Jurkat, Clone E6-1 (cell line): ENCODE data around the gene ZFPM1. TPM values are rescaled to one million over a fixed set of nuclear protein-coding genes. Genes with fewer than 3 reads are reported as not detected.
"Not testable (repeated sequence)": the region's sequence is repeated elsewhere in the genome, so short reads cannot be mapped to it uniquely, and the experiment has no call there.

ENCODE experiments used
- DNase-seq: peaks from one replicate; pipeline ENCODE4 v3.0.0-alpha.2; 2011; ENCODE audit warnings: low read depth, low spot score
- H3K4me3 ChIP-seq: 2 replicates; pipeline ENCODE4 v1.5.1; 2011; ENCODE audit warnings: mild to moderate bottlenecking, low read length, control low read depth, moderate library complexity
- polyA plus RNA-seq: library from polyadenylated mRNA; unstranded; fragments of >200 nt; gene quantifications from one replicate; pipeline ENCODE4 v1.2.1, GENCODE V29; 2012; ENCODE audit warnings: missing spikeins; ENCODE audit not compliant: insufficient read length, insufficient read depth

Gene ZFPM1
- 2.0 TPM for polyA plus RNA-seq

DNA sequence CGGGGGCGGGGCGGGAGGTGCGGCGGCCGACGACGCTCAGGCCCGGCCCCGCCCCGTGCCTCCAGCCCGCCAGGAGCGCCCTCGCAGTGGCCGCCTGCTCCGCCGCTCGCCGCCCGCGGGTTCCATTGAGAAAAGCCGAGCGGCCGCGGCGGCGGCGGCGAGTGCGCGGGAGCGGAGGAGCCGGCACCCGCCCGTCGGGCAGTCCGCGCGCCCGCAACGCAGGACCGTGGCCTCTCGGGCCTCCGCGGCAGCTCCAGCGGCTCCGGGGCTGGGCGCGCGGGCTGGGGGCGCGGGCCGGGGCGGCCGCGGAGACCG is at the start of gene ZFPM1:
ZFPM1 (plus strand) TSS at position 64 of the 315 bp plus-strand sequence. CDS start 359 bp downstream, outside the sequence.
- no peak for DNase-seq
- H3K4me3 ChIP-seq, result peak within 1 kb of the TSS; percentile 55

DNA sequence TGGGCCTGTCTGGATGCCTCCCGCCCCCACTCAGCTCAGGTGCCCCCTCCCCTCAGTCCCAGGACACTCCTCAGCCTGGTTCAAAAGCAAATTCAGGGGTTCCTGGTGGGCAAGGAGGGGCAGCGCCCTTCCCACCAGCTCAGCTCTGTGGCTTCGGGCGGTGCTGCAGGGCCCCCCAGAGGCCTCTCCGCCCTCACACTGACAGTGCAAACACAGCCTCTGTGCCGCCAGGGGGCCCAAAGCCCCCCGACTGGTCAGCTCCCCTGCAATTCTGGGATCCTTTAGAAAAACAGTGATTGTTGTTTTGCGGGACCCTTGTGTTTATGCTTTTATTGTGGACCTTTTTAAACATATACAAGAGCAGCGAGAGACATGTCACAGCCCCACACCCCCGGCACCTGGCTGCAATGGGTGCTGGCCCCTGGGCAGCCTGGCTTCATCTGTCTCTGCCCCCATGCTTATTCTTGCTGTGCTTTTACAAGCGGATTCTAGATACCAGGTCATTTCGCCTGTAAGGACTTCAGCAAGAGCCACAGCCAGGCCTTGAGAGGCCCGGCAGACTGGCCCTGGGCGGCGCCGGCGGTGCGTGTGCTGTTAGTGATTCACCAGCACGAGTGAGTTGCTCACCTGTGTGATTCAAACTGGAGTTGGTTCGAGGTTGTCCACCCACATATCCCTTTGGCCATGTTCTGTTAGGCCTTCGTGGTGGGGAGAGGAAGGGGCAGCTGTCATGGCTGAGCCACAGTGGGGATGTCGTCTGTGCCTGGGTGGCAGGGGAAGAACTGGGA is 49.1 kb upstream of the ZFPM1 start:
- DNase-seq, result no peak
- no peak overlapping the region for H3K4me3 ChIP-seq

DNA sequence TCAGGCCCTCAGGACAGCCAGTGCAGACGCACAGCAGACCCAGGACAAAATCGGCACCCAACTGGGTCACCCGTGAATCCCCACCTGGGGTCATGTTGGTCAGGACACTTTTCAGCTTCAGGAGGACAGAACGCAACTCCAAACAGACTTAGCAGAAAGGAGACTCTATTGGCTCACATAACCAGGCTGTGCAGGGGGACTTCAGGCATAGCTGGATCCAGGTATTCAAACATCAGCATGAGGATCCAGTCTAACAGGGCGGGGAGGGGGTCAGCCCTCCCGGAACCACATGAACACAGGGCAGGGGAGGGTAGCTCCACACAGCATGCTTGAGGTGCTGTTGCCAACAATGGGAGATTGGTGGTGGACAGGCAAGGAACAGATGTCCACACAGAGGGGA is 48.3 kb upstream of the ZFPM1 start:
- no peak overlapping the region for H3K4me3 ChIP-seq
- DNase-seq, result no peak

DNA sequence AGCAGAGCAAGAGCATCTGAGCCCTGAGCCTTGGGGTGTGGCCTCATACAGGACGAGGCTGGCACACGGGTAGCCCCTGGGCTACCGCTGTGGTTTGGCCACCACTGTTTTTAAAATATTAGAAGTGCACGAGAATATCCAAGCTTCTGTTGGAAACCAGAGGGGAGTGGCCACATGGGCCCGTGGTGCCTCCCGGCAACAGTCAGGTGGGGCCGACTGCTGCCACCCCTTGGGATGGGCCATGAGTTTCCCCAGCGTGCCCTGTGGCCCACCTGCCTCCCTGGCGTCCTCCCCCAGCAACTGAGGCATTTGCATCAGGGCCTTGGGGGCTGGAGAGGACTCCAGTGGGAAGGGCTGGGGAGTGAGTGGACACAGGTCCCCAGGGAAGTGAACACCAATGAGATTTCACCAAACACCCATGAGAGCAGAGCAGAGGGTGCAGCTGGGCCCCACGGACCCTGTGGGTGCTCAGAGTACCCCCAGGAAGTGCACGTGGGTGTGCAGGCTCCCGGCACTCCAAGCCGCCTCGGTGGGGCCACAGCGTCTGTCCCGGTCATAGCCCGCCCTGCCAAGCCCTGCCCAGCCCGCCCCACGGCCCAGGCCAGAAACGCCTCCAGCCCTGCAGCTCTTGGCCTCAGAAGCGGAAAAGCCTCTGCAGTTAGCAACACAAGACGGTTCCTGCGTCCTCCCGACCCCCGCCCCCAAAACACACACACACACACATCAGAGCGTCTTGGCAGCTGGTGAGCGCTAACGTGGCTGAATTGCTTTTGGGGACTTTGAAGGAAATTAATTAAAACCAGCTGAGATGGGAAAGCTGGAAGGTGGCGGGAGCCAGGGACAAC is 47.6 kb upstream of the ZFPM1 start:
- DNase-seq, result no peak
- no peak overlapping the region for H3K4me3 ChIP-seq

DNA sequence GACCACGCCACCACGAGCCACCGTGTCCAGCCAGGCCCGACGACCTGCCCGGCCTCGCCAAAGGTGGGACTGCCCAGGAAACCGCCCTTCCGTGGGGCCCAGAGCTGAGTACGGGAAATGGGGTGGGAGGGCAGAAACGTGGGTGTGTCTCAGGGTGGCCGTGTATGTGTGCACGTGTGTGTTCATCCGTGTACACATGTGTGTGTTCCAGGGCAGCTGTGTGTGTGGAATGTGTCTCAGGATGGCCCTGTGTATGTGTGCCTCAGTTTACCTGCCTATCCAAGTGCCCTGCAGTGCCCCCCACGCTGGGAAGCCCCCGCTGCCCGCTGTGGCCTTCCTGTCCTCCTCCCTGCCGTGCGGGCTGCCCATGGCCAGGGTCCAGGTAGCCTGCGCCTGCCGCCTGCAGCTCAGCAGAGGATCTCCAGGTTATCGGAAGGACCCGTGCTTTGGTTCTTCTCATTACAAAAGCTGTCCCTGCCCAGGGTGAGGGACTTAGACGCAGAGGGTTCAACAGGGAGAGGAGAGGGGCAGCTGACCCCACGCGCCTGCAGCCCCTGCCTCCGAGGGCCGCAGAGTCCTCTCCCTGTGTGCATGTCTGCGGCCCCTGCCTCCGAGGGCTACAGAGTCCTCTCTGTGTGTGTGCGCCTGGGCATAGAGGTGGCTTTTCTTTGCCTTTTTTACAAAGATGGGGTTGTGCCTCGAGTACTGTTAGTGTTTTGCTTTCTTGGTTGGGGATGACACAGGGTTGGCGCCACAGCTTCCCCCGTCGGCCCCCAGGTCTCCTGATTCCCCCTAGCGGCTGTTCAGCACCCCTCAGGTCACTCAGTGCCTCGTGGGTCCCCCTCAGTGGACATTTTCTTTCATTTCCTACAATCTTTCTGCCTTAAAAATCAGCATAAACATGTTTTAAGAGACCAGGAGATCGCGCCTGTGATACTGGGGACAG is 46.7 kb upstream of the ZFPM1 start:
- H3K4me3 ChIP-seq, result no peak overlapping the region
- DNase-seq, result no peak

DNA sequence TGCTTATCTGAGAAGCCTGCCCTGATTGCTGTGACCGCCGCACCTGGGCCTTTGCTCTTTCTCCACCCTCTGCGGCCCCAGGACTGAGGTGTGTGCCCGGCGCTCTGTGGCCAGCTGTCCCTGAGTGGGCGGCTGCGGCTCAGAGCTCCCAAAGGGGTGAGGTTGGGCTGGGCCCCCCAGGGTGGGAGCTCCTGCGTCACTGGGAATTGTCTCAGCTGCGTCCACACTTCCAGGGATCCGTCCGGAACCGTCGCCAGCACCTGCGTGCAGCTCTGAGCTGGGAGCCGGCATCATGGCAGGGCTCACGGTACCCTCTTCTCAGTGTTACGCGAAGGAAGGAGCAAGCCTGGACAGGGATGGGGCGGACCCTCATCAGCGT is 46.0 kb upstream of the ZFPM1 start:
- no peak for DNase-seq
- no peak overlapping the region for H3K4me3 ChIP-seq

DNA sequence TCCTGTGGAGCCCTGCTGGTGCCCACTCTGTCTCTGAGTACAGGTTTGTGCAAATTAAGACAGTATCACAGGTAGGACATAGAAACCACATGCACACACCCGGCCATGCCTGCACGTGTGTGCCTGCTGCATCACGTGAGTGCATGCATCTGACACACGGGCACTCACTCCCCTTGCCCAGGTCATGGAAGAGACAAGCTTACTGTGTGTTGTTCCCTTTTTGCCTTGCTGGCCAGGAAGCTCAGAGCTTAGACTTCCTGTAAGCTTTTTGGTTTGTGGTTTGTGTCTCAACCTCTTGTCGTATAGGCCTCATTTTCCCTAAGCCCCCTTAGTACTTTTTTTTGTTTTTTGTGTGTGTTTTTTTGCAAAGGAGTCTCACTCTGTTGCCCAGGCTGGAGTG is 45.3 kb upstream of the ZFPM1 start:
- DNase-seq, result peak; percentile 57
- no peak overlapping the region for H3K4me3 ChIP-seq

DNA sequence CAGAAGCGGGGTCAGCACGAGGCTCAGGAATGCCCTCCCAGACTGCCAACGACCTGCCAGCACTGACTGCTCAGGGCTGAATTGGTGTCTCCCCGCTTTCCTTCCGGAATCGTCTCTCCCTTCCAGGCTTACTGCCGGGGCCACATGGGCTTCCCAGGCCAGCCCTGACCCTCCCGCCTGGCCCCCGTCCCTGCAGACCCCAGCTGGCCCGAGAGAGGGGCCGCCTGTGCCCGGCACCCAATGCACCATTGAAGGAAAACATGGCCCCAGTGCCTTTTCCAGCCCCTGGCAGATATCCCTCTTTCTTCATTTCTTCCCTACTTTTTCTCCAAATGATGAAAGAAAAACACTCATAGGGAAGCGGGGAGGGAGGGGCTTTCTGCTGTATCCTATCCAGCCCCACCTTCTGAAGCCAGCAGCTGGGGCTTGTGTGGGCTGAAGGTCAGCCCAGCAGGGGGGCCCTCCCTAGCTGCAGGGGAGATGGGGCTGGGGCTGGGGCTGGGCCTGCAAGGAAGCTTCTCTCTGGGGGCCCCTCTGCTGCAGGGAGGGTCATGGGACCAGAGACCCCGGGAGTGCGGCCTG is 44.4 kb upstream of the ZFPM1 start:
- no peak for DNase-seq

DNA sequence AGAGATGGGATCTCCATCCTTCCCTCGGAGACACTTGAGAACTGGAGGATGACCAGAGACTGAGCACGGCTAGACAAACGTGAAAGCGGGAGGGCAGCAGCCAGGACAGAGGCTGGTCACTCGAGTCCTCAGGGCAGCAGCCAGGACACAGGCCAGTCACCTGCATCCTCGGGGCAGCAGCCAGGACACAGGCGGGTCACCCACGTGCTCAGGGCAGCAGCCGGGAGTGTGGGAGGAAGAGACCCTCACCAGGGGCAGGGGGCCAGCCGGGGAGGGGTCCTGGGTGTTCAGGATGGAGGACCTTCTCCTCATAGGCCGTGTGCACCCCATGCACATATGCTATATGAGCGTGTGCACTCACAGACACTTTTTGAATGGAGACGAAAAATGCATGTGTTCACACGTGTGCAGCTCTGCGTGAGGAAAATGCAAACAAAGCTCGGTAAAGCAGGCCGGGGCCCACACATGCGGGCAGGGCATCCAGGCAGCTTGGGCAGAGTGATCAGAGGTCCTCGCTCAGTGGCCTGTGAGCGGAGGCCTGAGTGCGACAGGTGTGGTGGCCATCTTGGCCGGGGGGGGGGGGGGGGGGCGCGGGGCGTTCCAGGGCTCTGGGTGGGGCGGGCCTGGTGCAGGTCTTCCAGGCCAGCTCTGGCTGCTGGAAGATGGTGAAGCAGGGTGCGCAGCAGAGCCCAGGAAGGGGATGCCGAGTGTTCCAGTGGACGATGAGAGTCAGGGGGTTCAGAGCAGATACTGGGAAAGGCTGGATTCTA is 43.6 kb upstream of the ZFPM1 start:
- H3K4me3 ChIP-seq, result no peak overlapping the region
- no peak for DNase-seq

More for the DNA sequence above, 44.4 kb upstream of the ZFPM1 start:
- no peak overlapping the region for H3K4me3 ChIP-seq

DNA sequence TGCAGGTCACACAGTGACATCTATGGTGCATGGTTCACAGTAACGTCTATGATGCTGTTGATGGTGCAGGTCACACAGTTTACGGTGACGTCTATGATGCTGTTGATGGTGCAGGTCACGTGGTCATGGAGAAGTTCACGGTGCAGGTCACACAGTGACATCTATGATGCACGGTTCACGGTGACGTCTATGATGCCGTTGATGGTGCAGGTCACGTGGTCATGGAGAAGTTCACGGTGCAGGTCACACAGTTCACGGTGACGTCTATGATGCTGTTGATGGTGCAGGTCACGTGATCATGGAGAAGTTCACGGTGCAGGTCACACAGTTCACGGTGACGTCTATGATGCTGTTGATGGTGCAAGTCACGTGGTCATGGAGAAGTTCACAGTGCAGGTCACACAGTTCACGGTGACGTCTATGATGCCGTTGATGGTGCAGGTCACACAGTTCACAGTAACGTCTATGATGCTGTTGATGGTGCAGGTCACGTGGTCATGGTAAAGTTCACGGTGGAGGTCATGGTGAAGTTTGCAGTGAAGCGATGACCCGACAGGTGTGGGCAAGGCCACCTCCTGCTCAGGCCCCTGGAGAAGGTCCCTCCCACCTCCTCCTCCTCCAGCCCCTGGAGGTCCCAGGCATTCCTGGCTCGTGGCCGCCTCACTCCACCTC is 42.6 kb upstream of the ZFPM1 start:
- not testable (repeated sequence) for H3K4me3 ChIP-seq, DNase-seq

DNA sequence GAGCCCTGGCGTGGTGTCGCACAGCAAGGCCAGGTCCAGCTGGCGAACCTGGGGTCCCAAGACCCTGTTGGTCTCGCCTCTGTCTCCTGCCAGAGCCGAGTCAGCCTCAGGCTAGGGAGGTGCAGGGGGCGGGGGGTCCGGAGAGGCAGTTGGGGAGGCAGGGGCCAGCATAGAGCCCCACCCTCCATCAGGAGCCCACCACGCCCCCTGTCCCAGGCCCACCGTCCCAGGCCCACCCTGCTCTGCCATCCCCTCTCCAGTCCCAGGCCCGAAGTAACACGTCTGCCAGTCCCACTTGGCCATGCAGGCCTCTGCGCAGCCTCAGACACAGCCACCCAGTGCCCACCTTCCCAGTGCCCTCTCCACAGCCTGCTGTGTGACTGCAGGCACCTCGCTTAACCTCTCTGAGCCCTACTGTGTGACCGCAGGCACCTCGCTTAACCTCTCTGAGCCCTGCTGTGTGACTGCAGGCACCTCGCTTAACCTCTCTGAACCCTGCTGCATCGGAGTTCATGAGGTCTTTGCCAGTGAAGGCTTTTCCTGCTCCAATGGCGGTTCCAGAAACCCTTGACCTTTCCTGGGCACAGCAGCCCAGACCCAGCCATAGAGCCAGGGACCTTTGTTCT is 41.0 kb upstream of the ZFPM1 start:
- no peak for DNase-seq
- H3K4me3 ChIP-seq, result no peak overlapping the region

DNA sequence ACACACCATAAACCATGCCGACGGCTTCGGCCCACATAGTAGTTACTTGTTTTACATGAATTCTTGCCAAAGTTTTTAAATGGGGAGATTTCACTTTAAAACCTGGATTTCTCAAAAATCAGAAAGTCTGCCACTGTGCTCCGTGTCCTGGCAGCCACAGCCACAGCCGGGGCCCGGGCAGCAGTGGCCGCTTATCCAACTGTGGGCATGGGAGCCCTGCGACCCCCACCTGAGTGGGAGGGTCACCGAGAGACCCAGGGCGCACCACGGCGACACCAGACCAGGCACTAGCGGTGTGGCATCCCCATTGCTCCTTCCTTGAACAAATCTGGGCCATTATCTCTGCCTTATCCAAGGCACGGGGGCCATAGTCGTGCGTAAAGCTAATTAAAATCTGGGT is 40.3 kb upstream of the ZFPM1 start:
- H3K4me3 ChIP-seq, result no peak overlapping the region
- no peak for DNase-seq

DNA sequence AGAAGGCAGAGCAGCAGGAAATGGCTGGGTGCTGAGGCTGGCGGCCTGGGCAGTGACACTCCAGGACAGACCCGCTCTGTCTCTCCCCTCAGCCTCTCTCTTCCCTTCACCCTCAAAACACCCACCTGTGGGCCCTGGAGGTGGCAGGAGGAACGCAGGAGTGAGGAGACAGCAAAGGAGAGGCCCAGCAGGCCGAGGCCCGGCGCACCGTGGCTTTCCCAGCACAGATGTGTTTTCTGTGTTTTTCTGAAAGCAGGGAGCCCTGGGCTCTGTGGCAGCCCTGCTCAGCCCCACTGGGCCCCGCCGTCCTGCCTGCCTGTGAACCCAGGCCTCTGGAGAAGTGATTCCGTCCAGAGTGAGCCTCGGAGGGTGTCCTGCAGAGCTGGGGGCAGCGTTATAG is 39.8 kb upstream of the ZFPM1 start:
- DNase-seq, result no peak
- no peak overlapping the region for H3K4me3 ChIP-seq

DNA sequence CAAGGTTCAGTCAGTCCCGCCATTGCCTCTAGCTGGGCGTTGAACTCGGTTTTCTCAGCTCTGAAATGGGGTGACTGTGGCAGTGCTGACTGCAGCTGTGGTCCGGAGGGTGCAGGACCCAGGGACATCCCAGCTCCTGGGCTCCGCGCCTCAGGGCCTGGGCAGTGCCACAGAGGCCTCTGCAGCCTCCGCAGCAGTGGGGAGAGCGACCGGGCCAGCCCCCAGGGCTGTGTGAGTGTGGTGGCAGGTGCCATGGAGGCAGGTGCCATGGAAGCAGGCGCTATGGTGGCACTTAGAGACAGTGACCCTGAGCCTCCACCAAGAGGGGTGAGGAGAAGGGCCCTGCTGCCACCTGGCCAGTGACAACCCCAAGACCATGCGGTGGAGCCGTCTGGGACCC is 39.4 kb upstream of the ZFPM1 start:
- DNase-seq, result no peak
- no peak overlapping the region for H3K4me3 ChIP-seq

DNA sequence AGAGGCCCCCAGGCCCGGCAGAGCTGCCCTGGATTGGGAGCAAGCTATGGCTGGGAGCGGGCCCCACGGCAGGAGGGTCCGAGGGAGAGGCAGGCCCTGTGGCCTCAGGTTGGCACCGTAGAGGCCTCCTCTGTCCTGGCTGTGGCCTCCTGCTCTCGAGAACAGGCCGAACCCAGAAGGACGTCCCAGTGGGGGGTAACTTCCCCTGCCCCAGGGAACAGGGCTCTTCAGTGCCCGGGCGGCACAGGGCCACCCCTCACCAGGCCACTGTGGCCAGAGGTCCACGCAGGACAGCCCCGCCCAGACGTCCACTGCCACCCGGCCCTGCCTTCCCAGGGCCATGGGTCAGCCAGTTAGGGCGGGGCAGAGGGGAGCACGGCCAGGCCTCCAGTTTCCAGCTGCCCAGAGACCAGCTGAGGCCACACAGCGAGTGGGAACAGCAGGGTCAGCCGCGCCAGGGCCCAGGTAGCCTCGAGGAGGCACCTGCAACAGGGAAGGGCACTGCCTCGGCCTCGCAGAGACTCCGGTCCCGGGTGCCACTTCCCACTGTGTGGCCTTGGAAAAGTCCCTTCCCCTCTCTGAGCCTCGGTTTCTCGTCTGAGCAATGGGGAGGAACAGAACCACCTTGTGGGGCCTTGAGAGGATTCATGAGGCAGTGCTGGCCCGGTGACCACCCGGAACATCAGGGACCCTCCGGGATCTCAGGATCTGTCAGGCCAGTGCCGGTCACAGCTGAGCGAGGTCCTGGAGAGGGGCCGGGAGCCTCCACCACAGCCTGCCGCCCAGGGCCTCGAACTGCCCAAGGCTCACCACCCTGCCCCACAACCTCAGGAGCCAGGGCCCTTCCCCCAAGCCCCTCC is 38.3 kb upstream of the ZFPM1 start:
- no peak overlapping the region for H3K4me3 ChIP-seq
- no peak for DNase-seq

DNA sequence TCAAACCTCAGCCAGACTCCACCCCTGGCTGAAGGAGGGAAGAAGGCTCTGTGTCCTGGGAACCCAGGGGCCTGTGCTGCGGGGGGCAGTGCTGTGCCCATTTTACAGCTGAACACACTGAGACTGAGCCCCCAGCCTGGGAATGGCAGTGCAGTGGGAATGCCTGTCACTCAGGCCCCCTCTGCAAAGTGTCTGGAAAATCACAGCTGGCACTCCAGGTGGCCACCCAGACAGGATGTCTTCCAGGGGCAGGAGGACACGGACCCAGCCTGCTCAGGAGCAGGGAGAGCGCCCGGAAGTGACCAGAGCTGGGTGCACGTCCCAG is 37.7 kb upstream of the ZFPM1 start:
- DNase-seq, result no peak

More for the DNA sequence above, 37.7 kb upstream of the ZFPM1 start:
- no peak overlapping the region for H3K4me3 ChIP-seq
